GM04503 (cell line): ENCODE results near the gene NTHL1.
"Not testable (repeated sequence)": the region's sequence is repeated elsewhere in the genome, so short reads cannot be mapped to it uniquely, and the experiment has no call there.

Experiments used
- DNase-seq: peaks from one replicate; pipeline ENCODE4 v3.0.0-alpha.2; 2012; ENCODE audit warnings: low read depth

Gene NTHL1

GRCh38 chr16:2028146-2028545 is 19.5 kb downstream of the NTHL1 start:
- no peak for DNase-seq

GRCh38 chr16:2027024-2028010 is 20.3 kb downstream of the NTHL1 start:
- DNase-seq = no peak

GRCh38 chr16:2026461-2027023 is 21.1 kb downstream of the NTHL1 start, which contains the start of gene NHERF2:
NHERF2 (plus strand) TSS chr16:2026902; CDS start chr16:2027006, 104 bp downstream.
- DNase-seq = no peak

GRCh38 chr16:2025878-2026460 is 21.7 kb downstream of the NTHL1 start:
- no peak for DNase-seq

GRCh38 chr16:2025251-2025650 is 22.4 kb downstream of the NTHL1 start:
- DNase-seq = no peak

- no peak for DNase-seq
Observed at GRCh38 chr16:2024032-2024420, 23.6 kb downstream of the NTHL1 start.

GRCh38 chr16:2023092-2024031 is 24.3 kb downstream of the NTHL1 start:
- no peak for DNase-seq

GRCh38 chr16:2022723-2023091 is 24.9 kb downstream of the NTHL1 start:
- no peak for DNase-seq

GRCh38 chr16:2019921-2020831 is 27.5 kb downstream of the NTHL1 start:
- DNase-seq = no peak

- no peak for DNase-seq
Observed at GRCh38 chr16:2019518-2019920, 28.1 kb downstream of the NTHL1 start, which contains the start of gene NPW. NPW (plus strand) TSS chr16:2019785.

GRCh38 chr16:2016407-2016922 is 31.2 kb downstream of the NTHL1 start:
- no peak for DNase-seq

- DNase-seq = no peak
Observed at GRCh38 chr16:2015947-2016208, 31.8 kb downstream of the NTHL1 start.

- no peak for DNase-seq
Observed at GRCh38 chr16:2015117-2015946, 32.3 kb downstream of the NTHL1 start.

- no peak for DNase-seq
Observed at GRCh38 chr16:2013527-2013926, 34.1 kb downstream of the NTHL1 start.

- DNase-seq = not testable (repeated sequence)
Observed at GRCh38 chr16:2011726-2012125, 35.9 kb downstream of the NTHL1 start.

GRCh38 chr16:2009791-2010510 is 37.7 kb downstream of the NTHL1 start, which contains the start of gene ZNF598:
ZNF598 (minus strand) TSS chr16:2009821.
- no peak for DNase-seq

GRCh38 chr16:2009164-2009711 is 38.4 kb downstream of the NTHL1 start:
- no peak for DNase-seq

GRCh38 chr16:2008631-2009163 is 38.9 kb downstream of the NTHL1 start:
- no peak for DNase-seq
